ENCODE data around the gene ZNF740.

- TF ChIP-seq POLR2A (IDR thresholded peaks at IDR 0.05; ENCODE audit: low read depth, low read length) (no peak), TAF1 (IDR thresholded peaks at IDR 0.05; ENCODE audit: borderline replicate concordance, low read depth, low read length) (no peak), POLR2AphosphoS5 (IDR thresholded peaks at IDR 0.05; ENCODE audit: low read depth, low read length) (no peak)
Measured at GRCh38 chr12:53231921-53232645, 51.6 kb downstream of the ZNF740 start, which contains the start of gene RARG.

All from GM12892 (cell line).